Heart right ventricle (tissue), 16 donors: ENCODE results near the gene OGFR. TPM values are rescaled to one million over a fixed set of nuclear protein-coding genes. Genes with fewer than 3 reads are reported as not detected.

Experiments used
- ATAC-seq, 8 donors: fragments of 200-7000 bp; cut with Tn5 transposase; one replicate each; pipeline ENCODE4 v1.9.1; 2020; ENCODE audit warnings: mild to moderate bottlenecking in 8 of 8, moderate library complexity in 8 of 8, moderate number of reproducible peaks in 1 of 8
- DNase-seq, 2 donors: peaks; one replicate each; pipeline ENCODE4 v3.0.0-alpha.2; 2020
- H3K27ac ChIP-seq, 10 donors: fragments of 200-600 bp; sonication (generic) in 2 of 10; one replicate each; pipeline versions ENCODE4 v1.5.0 to v1.8.0; 2020 to 2022; ENCODE audit warnings: mild to moderate bottlenecking in 3 of 10
- H3K27me3 ChIP-seq, 7 donors: fragments of 200-600 bp; one replicate each; pipeline ENCODE4 v1.8.0; 2021 to 2022; ENCODE audit warnings: mild to moderate bottlenecking in 2 of 7
- H3K36me3 ChIP-seq, 9 donors: fragments of 200-600 bp; sonication (generic) in 1 of 9; one replicate each; pipeline versions ENCODE4 v1.5.0 to v1.8.0; 2020 to 2022; ENCODE audit warnings: mild to moderate bottlenecking in 2 of 9
- H3K4me1 ChIP-seq, 9 donors: fragments of 200-600 bp; sonication (generic) in 1 of 9; one replicate each; pipeline versions ENCODE4 v1.5.0 to v1.8.0; 2020 to 2022; ENCODE audit warnings: mild to moderate bottlenecking in 4 of 9
- H3K4me3 ChIP-seq, 10 donors: fragments of 200-600 bp; sonication (generic) in 2 of 10; one replicate each; pipeline versions ENCODE4 v1.5.0 to v1.8.0; 2020 to 2022; ENCODE audit warnings: mild to moderate bottlenecking in 7 of 10, moderate library complexity in 2 of 10
- H3K9me3 ChIP-seq, 11 donors: fragments of 200-600 bp in 10 of 11; sonication (generic) in 2 of 11; one replicate each; pipeline versions ENCODE4 v1.5.0 to v1.8.0; 2013 to 2022; ENCODE audit warnings: mild to moderate bottlenecking in 2 of 11, control low read depth in 1 of 11, moderate library complexity in 1 of 11
- CTCF ChIP-seq, 9 donors: fragments of 200-600 bp; sonication (generic) in 2 of 9; IDR thresholded peaks; one replicate each; pipeline versions ENCODE4 v1.5.0 to v1.8.0; 2021 to 2022; ENCODE audit warnings: antibody characterized with exemption in 9 of 9, mild to moderate bottlenecking in 5 of 9, moderate library complexity in 1 of 9
- WGBS, 2 donors: extraction: QIAGEN DNeasy Blood & Tissue Kit; methylation state at CpG; one replicate each; pipeline ENCODE4 v1.1.7; 2013; ENCODE audit warnings: inconsistent platforms in 1 of 2; 5-methylcytosine and 5-hydroxymethylcytosine counted together
- intact Hi-C, 10 donors: fragments of 100-400 bp; cut with DNase I; formaldehyde crosslinking; loops; one replicate each; pipeline versions ENCODE4 v1.11.1 to v1.14.2; 2022
- polyA plus RNA-seq, 2 donors: library from polyadenylated mRNA; stranded (reverse); fragments of 200-250 nt; gene quantifications; one replicate each; pipeline ENCODE4 v1.2.3, GENCODE V29; 2013
- total RNA-seq, 10 donors: library from RNA; stranded (reverse); fragmentation: NEBNext Ultra II Directional in 3 of 10; extraction: Animal tissue kit (Norgen Biotek cat#: 25700) in 3 of 10; gene quantifications; one replicate each; pipeline versions ENCODE4 v1.2.1 to v1.2.4, GENCODE V29; 2021 to 2023
- donor health status: Arrhythmogenic right ventricular cardiomyopathy.
- donor health status: ischemic (EF 13 %, LVEDD 7.1; RV severe dilation, severe dysfunction).
- donor health status: healthy with polysubstance abuse.
- donor health status: DM: no; HTN: yes; CAD: no.
- donor health status: DM: no; HTN: no; CAD: no.
- donor health status: ischemic (EF 25% LVEDD 6.9; RV normal size, moderate dysfunction).
- donor health status: ischemic (EF 25% LVEDD 5.7; RV mildly dilated, moderate dysfunction).
- donor health status: healthy.
- donor health status: DM: yes; HTN: yes; CAD: no.
- donor health status: Ischemic cardiomyopathy.
- donor health status: ischemic (EF 35%, LVEDD 5.7; RV mildly dilated, moderate dysfunction).
- donor health status: nonischemic (EF 11% LVEDD 7.7; RV severe dilation, severe dysfunction).
- donor health status: DM: yes; HTN: yes; CAD: no.
- donor health status: PGD.
- donor health status: ischemic (EF 29% LVEDD 5.4; RV normal size, mild dysfunction).
- donor health status: nonischemic (EF 23%, LVEDD 6.1; RV moderate dilation, normal function).

OGFR gene
- total and polyA plus RNA-seq, 12 donors = 13.0 to 37.5 (median 17.5) TPM

GRCh38 chr20:62795023-62795761 lies 9.4 kb upstream of the OGFR start:
- intact Hi-C loops = loop anchor here in 3 of 10 donors (5.0 to 10.0 kb wide), 3 partner anchors 290 to 653 kb away; partner anchors contain the start of genes CABLES2 (in 2 of the 3), PSMA7 (in 1 of the 3) and SS18L1 (in 1 of the 3)

GRCh38 chr20:62796699-62797491 lies 7.7 kb upstream of the OGFR start:
- TF ChIP-seq CTCF (IDR thresholded peaks at IDR 0.05) = no peak
- H3K36me3 ChIP-seq = peaks cover 0 to 44% (median 9%) of the 10 kb centered on the region in 9 donors
- 16 to 35% methylated on average over 17 to 50 of the region's 53 CpGs for WGBS, 2 donors
- H3K4me3 ChIP-seq = peak overlapping the region; percentile 21 to 97 (median 69)
- no peak for DNase-seq
- H3K9me3 ChIP-seq = no peaks in the 10 kb centered on the region
- intact Hi-C loops = loop anchor here in 3 of 10 donors (5.0 to 10.0 kb wide), 3 partner anchors 292 to 655 kb away; partner anchors contain the start of genes CABLES2 (in 2 of the 3), PSMA7 (in 1 of the 3) and SS18L1 (in 1 of the 3)
- H3K27me3 ChIP-seq = no peaks in the 10 kb centered on the region
- H3K4me1 ChIP-seq = peaks cover 11 to 53% (median 44%) of the 10 kb centered on the region in 9 donors
- peak overlapping the region; percentile 68 to 96 (median 92) for H3K27ac ChIP-seq
- ATAC-seq = peak in 1 of 8 donors; percentile 5

More at GRCh38 chr20:62795023-62795761, 9.4 kb upstream of the OGFR start:
- TF ChIP-seq CTCF (IDR thresholded peaks at IDR 0.05) = no peak
- Histone ChIP-seq H3K36me3 (peaks cover 0 to 32% (median 3%) of the 10 kb centered on the region in 9 donors), H3K27me3 (no peaks in the 10 kb centered on the region), H3K4me1 (peaks cover 6 to 50% (median 38%) of the 10 kb centered on the region in 9 donors), H3K9me3 (no peaks in the 10 kb centered on the region), H3K27ac (peak overlapping the region; percentile 70 to 96 (median 91)), H3K4me3 (peak overlapping the region; percentile 14 to 97 (median 69))
- ATAC-seq = peak in 3 of 8 donors; percentile 3 to 12 (median 4)
- WGBS, 2 donors = 0 to 1% methylated on average over 68 of the region's 68 CpGs
- DNase-seq = peak in 1 of 2 donors; percentile 52

- 85 to 91% methylated on average over 26 of the region's 26 CpGs for WGBS, 2 donors
- DNase-seq = no peak
- no peak for TF ChIP-seq CTCF (IDR thresholded peaks at IDR 0.05)
- peak overlapping the region in 6 of 10 donors; percentile 31 to 75 (median 57) for H3K27ac ChIP-seq
- H3K36me3 ChIP-seq = peaks cover 0 to 44% (median 9%) of the 10 kb centered on the region in 9 donors
- no peak for ATAC-seq
- no peaks in the 10 kb centered on the region for H3K9me3 ChIP-seq
- no peaks in the 10 kb centered on the region for H3K27me3 ChIP-seq
- H3K4me1 ChIP-seq = peaks cover 11 to 60% (median 51%) of the 10 kb centered on the region in 9 donors
- peak overlapping the region in 4 of 10 donors; percentile 65 to 74 (median 72) for H3K4me3 ChIP-seq
- intact Hi-C loops = loop anchor here in 3 of 10 donors (5.0 to 10.0 kb wide), 3 partner anchors 293 to 656 kb away; partner anchors contain the start of genes CABLES2 (in 2 of the 3), PSMA7 (in 1 of the 3) and SS18L1 (in 1 of the 3)
Measured at GRCh38 chr20:62797671-62798532, 6.7 kb upstream of the OGFR start.
